Subcutaneous adipose tissue (tissue), 4 donors: ENCODE measurements around the gene KCNIP1. TPM values are rescaled to one million over a fixed set of nuclear protein-coding genes. Genes with fewer than 3 reads are reported as not detected.

Source experiments
- total RNA-seq, 4 donors: library from RNA; depleted of rRNA; stranded (reverse); fragments of >200 nt; gene quantifications; one replicate each; pipeline ENCODE4 v1.1.0, GENCODE V29; 2016
- TF ChIP-seq, protein P1 (sequence below): fragments of 450-650 bp; IDR thresholded peaks from one replicate; pipeline ENCODE4 v1.5.1; 2016; ENCODE audit warnings: low read depth, mild to moderate bottlenecking, control low read depth, antibody characterized with exemption, moderate library complexity

The KCNIP1 gene
- total RNA-seq, 4 donors from 2014 or later, result 6.4 TPM; not detected in 3

DNA sequence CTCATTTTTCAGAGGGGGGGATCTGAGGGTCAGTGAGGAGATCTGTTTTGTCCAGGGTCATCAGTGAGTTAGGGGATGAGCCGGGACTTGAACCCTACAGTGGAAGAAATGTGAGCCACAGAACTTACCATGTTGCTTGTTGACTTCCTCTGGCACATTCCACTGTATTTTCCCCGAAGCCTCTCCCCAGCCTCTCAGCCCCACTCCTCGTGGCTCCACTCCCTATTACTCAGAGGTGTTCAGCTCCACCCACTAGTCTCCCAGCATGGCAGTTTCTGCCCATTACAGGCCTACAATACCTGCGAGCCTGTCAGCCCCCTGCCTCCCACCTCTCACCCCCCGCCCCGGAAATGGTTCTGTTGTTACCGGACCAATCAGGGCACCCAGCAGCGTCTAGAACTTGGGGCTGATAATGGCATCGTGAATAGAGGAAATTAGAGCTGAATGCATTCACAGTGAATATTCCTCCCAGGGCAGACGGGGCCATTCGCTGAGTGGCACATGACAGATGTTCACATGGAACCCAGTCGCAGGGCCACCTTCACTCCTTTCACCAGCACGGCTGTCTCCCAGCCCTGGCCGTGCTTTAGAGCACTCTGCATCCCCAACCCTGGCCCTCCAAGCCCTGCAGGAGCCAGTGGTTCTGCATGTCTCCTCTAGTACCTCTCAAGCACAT, 81.6 kb downstream of the KCNIP1 start:
- TF ChIP-seq, protein P1, sequence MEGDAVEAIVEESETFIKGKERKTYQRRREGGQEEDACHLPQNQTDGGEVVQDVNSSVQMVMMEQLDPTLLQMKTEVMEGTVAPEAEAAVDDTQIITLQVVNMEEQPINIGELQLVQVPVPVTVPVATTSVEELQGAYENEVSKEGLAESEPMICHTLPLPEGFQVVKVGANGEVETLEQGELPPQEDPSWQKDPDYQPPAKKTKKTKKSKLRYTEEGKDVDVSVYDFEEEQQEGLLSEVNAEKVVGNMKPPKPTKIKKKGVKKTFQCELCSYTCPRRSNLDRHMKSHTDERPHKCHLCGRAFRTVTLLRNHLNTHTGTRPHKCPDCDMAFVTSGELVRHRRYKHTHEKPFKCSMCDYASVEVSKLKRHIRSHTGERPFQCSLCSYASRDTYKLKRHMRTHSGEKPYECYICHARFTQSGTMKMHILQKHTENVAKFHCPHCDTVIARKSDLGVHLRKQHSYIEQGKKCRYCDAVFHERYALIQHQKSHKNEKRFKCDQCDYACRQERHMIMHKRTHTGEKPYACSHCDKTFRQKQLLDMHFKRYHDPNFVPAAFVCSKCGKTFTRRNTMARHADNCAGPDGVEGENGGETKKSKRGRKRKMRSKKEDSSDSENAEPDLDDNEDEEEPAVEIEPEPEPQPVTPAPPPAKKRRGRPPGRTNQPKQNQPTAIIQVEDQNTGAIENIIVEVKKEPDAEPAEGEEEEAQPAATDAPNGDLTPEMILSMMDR, result no peak

DNA sequence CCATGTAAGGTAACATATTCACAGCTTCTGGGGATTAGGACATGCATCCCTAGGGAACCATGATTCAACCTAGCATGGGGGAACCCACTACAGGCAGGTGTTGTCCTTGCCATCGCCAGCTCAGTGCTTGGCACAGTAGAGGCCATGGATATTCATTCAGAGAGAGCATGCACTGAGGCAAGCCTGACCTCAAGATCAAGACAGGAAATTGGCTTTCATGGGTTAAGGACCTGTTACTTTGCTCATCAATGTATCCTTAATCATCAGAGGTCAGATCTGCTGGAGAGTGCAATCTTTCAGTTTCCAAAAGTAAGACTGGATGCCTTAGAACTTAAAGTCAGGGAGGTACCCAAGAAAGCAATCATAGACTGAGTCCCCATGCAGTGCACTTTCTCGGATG, 84.0 kb downstream of the KCNIP1 start:
- TF ChIP-seq, protein P1, result no peak

DNA sequence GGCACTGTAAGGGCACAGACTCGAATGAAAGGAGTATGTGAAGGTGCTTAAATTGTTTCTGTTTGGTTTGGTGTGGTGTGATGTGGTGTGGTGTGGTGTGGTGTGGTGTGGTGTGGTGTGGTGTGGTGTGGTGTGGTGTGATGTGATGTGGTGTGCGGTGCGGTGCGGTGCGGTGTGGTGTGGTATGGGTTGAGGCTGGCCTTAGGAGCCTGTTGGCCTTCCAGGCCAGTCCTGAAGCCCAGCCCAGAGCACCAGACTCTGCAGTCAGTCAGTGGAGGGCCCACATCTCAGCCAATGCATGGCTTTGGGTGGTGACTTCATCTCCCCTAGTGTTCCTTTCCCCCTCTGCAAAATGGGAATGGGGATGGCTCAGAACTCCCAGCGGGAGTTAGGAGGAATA, 85.8 kb downstream of the KCNIP1 start:
- TF ChIP-seq, protein P1, result no peak

DNA sequence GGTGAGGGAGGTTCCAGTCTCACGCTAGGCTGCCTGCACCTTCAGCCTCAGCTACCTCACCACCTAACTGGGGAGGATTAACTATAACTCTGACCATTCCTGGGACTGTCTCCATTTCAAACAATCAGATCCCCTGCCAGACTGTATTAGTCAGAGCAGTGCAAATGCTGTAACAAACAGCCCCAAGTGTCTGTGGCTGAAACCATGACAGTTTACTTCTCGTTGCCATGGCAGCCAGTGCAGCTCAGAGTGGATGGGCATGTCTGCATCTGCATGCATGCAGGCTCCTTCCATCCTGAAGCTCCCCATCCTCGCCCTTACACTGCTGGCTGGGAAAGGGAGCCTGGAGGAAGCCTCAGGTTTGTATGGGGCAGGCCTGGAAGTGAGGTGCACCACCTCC, 86.7 kb downstream of the KCNIP1 start:
- TF ChIP-seq, protein P1, result no peak

DNA sequence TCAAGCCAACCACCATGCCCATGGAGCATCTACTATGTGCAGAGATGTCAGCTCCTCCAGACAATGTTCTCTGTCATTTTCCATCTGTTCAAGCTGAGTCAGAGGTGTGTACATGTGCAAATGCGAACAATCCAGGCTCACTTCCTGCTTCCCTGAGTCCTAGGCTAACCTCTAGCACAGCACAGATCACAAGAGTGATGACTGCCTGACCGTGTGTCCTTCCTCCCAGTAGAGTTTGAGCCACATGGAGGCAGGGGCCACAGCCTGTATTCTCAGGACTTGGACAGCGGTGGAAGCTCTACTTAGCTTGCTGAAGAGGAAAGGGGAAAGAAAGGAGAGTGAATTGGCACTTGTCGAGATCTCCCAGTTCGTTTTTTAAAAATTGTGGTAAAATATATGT, 87.2 kb downstream of the KCNIP1 start:
- TF ChIP-seq, protein P1, result no peak

DNA sequence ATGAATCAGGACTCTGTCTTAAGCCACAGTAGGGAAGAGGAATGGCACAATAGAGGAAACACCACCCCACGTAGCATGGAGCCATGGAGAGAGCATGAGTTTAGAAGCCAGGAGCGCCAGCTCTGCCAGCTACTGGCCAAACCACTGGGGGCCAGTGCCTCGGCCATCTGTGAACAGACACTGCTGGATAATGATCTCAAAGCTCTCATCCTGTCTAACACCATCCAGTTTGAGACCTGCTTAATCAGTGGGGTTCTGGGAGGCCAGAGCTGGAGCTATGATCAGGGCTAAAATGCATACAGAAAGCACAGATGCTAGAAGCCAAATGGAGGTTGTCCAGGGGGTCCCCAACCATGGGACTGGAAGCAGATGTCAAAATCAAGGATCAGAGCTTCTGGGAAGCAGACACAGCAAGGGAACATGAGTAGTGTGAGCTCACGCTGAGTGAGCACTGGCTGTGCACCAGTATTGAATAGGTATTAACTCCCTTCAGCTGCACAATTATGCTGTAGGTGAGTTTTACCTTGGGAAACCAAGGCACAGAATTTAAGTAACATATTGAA, 92.7 kb downstream of the KCNIP1 start:
- TF ChIP-seq, protein P1, result no peak

DNA sequence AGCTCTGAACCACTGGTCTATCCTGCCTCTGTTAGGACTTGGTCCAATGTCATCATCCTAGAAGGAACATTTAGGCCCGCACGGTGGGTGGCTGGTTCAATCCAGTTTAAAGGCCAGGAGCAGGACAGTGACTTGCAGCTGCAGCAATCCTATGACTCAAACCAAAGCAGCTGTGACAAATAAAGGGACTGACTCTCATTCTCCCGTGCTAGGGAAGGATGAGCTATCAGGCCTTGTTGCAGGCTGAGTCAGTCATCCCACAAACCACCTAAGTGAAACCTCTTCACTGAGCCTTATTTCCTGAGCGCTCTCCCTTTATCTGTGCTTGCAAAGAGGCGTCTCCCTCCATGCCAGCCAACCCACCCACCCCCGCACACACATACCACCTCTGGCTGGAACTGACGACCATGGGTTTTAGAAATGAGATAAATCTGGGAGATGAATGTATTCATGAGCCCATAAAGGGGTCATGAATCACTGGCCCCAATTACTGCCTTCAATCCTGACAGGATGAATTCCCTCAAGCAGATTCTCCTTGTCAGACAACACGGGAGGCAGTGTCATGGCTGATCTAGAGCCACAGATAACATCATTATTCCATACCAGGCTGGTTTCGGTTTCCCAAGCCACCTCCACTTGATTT, 93.4 kb downstream of the KCNIP1 start:
- TF ChIP-seq, protein P1, result no peak
